OCI-LY3 (cell line): ENCODE measurements around the gene SLC24A4.
A peak's percentile ranks its signal among the peaks of the same experiment; 100 is the strongest.

Source experiments
- H2AFZ ChIP-seq: fragments of 200-600, 300-600 bp; shearing (Covaris generic); 2 replicates; pipeline ENCODE4 v1.6.0; 2014; ENCODE audit warnings: antibody characterized with exemption, low read depth, low read length
- H3K27ac ChIP-seq: fragments of 200-600, 300-600 bp; sonication (generic); 2 replicates; pipeline ENCODE4 v1.5.1; 2014; ENCODE audit warnings: mild to moderate bottlenecking, low read length, moderate library complexity, mixed read lengths
- H3K27me3 ChIP-seq: fragments of 200-600, 300-600 bp; sonication (generic); 2 replicates; pipeline ENCODE4 v1.6.1; 2014; ENCODE audit warnings: low read depth, low read length, mixed read lengths
- H3K36me3 ChIP-seq: fragments of 200-600, 300-600 bp; sonication (generic); replicated peaks from 2 replicates; pipeline ENCODE3; 2014; ENCODE audit warnings: low read depth, low read length, mixed read lengths
- H3K4me1 ChIP-seq: fragments of 300-600, 200-600 bp; sonication (generic); 2 replicates; pipeline ENCODE4 v1.6.1; 2014; ENCODE audit warnings: low read length, mixed read lengths
- H3K4me2 ChIP-seq: fragments of 200-600, 300-600 bp; sonication (generic); 2 replicates; pipeline ENCODE4 v1.6.1; 2014; ENCODE audit warnings: low read length, mixed read lengths
- H3K4me3 ChIP-seq: fragments of 300-600, 200-600 bp; sonication (generic); 2 replicates; pipeline ENCODE4 v1.5.1; 2014; ENCODE audit warnings: antibody characterized with exemption, mild to moderate bottlenecking, low read length, moderate library complexity
- H3K79me2 ChIP-seq: fragments of 300-600, 200-600 bp; shearing (Covaris generic); 2 replicates; pipeline ENCODE4 v1.6.1; 2014; ENCODE audit warnings: mild to moderate bottlenecking, low read length, mixed read lengths
- H3K9ac ChIP-seq: fragments of 300-600, 200-600 bp; shearing (Covaris generic); 2 replicates; pipeline ENCODE4 v1.6.0; 2014; ENCODE audit warnings: mild to moderate bottlenecking, low read length, moderate library complexity
- H3K9me3 ChIP-seq: fragments of 200-600, 300-600 bp; shearing (Covaris generic); 2 replicates; pipeline ENCODE4 v1.6.1; 2014; ENCODE audit warnings: low read length, mixed read lengths; ENCODE audit not compliant: insufficient read depth
- H4K20me1 ChIP-seq: fragments of 200-600, 300-600 bp; sonication (generic); 2 replicates; pipeline ENCODE4 v1.6.1; 2016; ENCODE audit warnings: low read length, mixed read lengths; ENCODE audit not compliant: insufficient read depth
- EZH2phosphoT487 ChIP-seq: fragments of 200-600 bp; shearing (Covaris generic); IDR thresholded peaks from 2 replicates; pipeline ENCODE4 v1.6.1; 2018; ENCODE audit warnings: antibody characterized with exemption, mixed run types, low read depth
- TF ChIP-seq, protein P1 (sequence below): fragments of 200-600, 300-600 bp; sonication (generic); IDR thresholded peaks from 2 replicates; pipeline ENCODE4 v1.5.1; 2014; ENCODE audit warnings: antibody characterized with exemption, low read length, low read depth

The SLC24A4 gene

DNA sequence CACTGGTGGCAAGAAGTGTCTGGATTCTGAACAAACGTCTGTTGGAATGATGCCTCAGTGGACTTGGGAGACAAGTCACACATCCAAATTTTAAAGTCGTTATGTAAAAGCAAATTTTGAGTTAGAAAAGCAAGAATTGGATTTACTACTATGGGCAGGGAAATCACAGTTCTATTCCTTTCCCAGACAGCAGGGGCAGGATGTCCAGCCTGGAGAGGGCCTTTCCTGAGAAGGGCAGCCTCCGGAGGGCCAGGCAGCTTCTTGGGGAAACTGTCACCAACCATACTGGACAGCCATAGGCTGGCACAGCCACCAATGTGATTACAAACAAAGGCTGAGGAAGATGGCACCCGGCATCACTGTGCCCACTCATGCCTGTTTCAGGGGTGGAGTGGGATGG lies 11.1 kb downstream of the SLC24A4 start:
- H3K36me3 ChIP-seq, result no peaks in the 10 kb centered on the region
- H3K4me2 ChIP-seq, result no peak overlapping the region
- H3K79me2 ChIP-seq, result no peaks in the 10 kb centered on the region
- H3K4me1 ChIP-seq, result no peaks in the 10 kb centered on the region
- H3K4me3 ChIP-seq, result no peak overlapping the region
- TF ChIP-seq, protein P1, sequence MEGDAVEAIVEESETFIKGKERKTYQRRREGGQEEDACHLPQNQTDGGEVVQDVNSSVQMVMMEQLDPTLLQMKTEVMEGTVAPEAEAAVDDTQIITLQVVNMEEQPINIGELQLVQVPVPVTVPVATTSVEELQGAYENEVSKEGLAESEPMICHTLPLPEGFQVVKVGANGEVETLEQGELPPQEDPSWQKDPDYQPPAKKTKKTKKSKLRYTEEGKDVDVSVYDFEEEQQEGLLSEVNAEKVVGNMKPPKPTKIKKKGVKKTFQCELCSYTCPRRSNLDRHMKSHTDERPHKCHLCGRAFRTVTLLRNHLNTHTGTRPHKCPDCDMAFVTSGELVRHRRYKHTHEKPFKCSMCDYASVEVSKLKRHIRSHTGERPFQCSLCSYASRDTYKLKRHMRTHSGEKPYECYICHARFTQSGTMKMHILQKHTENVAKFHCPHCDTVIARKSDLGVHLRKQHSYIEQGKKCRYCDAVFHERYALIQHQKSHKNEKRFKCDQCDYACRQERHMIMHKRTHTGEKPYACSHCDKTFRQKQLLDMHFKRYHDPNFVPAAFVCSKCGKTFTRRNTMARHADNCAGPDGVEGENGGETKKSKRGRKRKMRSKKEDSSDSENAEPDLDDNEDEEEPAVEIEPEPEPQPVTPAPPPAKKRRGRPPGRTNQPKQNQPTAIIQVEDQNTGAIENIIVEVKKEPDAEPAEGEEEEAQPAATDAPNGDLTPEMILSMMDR, result no peak
- TF ChIP-seq EZH2phosphoT487, result no peak
- no peak overlapping the region for H3K27ac ChIP-seq
- H3K27me3 ChIP-seq, result peaks cover 8% of the 10 kb centered on the region
- H4K20me1 ChIP-seq, result no peaks in the 10 kb centered on the region
- no peaks in the 10 kb centered on the region for H3K9me3 ChIP-seq
- H3K9ac ChIP-seq, result no peak overlapping the region
- no peak overlapping the region for H2AFZ ChIP-seq

DNA sequence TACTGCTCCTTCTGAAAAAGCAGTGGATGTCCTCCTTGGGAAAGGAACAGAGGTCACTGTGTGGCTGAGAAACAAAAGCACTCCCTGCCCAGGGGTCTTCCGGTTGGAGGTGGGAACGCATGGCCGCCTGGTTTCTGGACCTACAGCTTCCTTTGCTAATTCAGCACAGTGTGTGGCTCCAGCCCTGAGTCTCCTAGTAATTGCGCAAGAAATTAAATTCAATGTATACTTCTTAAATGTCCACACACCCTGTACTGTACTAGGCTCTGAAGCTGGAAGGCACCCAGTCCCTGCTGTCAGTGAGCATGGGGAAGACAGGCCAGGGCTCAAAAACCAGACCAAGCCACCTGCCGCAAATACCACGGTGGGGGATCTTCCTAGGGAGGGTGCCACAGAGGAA lies 13.4 kb downstream of the SLC24A4 start:
- Histone ChIP-seq H2AFZ (no peak overlapping the region), H3K9me3 (no peaks in the 10 kb centered on the region), H3K9ac (no peak overlapping the region), H3K27me3 (peaks cover 19% of the 10 kb centered on the region), H3K4me1 (peaks cover 17% of the 10 kb centered on the region), H3K4me2 (no peak overlapping the region), H3K79me2 (no peaks in the 10 kb centered on the region), H3K27ac (no peak overlapping the region), H3K36me3 (no peaks in the 10 kb centered on the region), H4K20me1 (no peaks in the 10 kb centered on the region), H3K4me3 (no peak overlapping the region)
- TF ChIP-seq EZH2phosphoT487, result no peak
- TF ChIP-seq, protein P1, result no peak

DNA sequence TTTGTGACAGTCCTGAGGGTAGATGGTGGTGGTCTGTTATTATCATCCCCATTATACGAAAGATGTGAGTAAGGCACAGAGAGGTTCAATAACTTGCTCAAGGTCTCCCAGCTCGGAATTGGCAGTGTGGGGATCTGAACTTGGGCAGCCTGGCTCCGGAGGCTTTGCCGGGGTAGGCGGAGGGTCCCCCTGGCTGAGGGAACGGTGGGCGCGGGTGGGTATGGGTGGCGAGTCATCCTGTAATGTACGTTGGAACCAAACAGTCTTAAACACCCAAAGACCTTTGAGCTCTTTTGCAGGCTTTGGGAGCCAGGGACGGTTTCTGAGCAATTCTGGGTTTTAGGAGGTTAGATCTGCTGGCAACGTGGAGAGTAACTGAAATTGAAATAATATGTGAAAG lies 16.5 kb downstream of the SLC24A4 start:
- Histone ChIP-seq H3K9ac (no peak overlapping the region), H3K4me3 (no peak overlapping the region), H3K9me3 (no peaks in the 10 kb centered on the region), H3K79me2 (no peaks in the 10 kb centered on the region), H3K36me3 (no peaks in the 10 kb centered on the region), H3K27ac (no peak overlapping the region), H3K27me3 (peaks cover 19% of the 10 kb centered on the region), H4K20me1 (no peaks in the 10 kb centered on the region), H3K4me1 (peaks cover 25% of the 10 kb centered on the region), H3K4me2 (no peak overlapping the region), H2AFZ (no peak overlapping the region)
- TF ChIP-seq, protein P1, result no peak
- no peak for TF ChIP-seq EZH2phosphoT487

DNA sequence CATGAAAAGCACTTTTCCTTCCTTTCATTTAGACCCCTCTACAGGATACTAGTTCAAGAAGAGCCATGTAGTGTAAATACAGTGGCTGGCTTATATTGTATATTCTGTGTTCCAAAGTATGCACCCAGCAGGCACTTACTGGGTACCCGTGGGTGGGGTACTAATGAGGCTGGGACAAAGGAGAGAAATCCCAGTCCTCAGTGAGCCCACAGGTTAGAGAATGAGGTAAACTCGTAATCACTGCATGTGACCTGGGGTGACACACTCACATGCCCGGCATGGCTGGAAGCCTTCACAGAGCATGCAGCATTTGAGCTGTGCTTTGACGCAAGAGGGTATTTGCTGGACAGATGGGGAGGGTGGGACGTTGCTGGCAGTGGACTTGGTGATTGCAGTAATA lies 17.1 kb downstream of the SLC24A4 start:
- TF ChIP-seq, protein P1, result no peak
- no peak for TF ChIP-seq EZH2phosphoT487
- Histone ChIP-seq H3K79me2 (no peaks in the 10 kb centered on the region), H2AFZ (0 out of 2 replicates have a peak overlapping the region, but pooled peaks have one; percentile 15), H3K9me3 (no peaks in the 10 kb centered on the region), H3K4me3 (no peak overlapping the region), H3K27me3 (peaks cover 19% of the 10 kb centered on the region), H4K20me1 (no peaks in the 10 kb centered on the region), H3K36me3 (no peaks in the 10 kb centered on the region), H3K27ac (peak overlapping the region; percentile 75; the same call in 1 of the 2 replicates), H3K9ac (peak overlapping the region; percentile 48; the same call in 1 of the 2 replicates), H3K4me1 (peaks cover 25% of the 10 kb centered on the region), H3K4me2 (peak overlapping the region; percentile 91)
